OCI-LY1 (cell line): ENCODE results near the gene DNAH1.

Experiments
- CTCF ChIP-seq: fragments of 200-600 bp; sonication (generic), shearing (Covaris generic); IDR thresholded peaks from 2 replicates; pipeline ENCODE4 v1.5.1; 2017; ENCODE audit warnings: mild to moderate bottlenecking, antibody characterized with exemption, low read length, moderate library complexity, mixed read lengths
- EZH2 ChIP-seq: fragments of 200-600 bp; sonication (generic), shearing (Covaris generic); IDR thresholded peaks from 2 replicates; pipeline ENCODE4 v1.8.0; 2017; ENCODE audit warnings: borderline replicate concordance, mixed run types, mild to moderate bottlenecking, antibody characterized with exemption, low read length, moderate library complexity, mixed read lengths

- no peak for TF ChIP-seq CTCF
- TF ChIP-seq EZH2: no peak
These were observed 117.9 kb downstream of the DNAH1 start for GRCh38 chr3:52433996-52434479.
